ENCODE measurements around the gene HSPA1L. TPM values are rescaled to one million over a fixed set of nuclear protein-coding genes. Genes with fewer than 3 reads are reported as not detected.

HSPA1L gene
- total RNA-seq, 2 donors from 2014 or later, result 1.1 to 1.2 TPM

- Histone ChIP-seq H3K27me3 (replicated peaks; ENCODE audit: insufficient read depth) (no peaks in the 10 kb centered on the region), H3K9me3 (no peaks in the 10 kb centered on the region), H3K4me3 (no peak within 1 kb of the TSS), H3K27ac (no peak within 1 kb of the TSS), H3K4me1 (ENCODE audit: control insufficient read depth in 1 of 2, low read depth in 2 of 2) (peaks cover 2 to 8% of the 10 kb centered on the region in 2 donors), H3K36me3 (no peaks in the 10 kb centered on the region)
- TF ChIP-seq, protein P1, sequence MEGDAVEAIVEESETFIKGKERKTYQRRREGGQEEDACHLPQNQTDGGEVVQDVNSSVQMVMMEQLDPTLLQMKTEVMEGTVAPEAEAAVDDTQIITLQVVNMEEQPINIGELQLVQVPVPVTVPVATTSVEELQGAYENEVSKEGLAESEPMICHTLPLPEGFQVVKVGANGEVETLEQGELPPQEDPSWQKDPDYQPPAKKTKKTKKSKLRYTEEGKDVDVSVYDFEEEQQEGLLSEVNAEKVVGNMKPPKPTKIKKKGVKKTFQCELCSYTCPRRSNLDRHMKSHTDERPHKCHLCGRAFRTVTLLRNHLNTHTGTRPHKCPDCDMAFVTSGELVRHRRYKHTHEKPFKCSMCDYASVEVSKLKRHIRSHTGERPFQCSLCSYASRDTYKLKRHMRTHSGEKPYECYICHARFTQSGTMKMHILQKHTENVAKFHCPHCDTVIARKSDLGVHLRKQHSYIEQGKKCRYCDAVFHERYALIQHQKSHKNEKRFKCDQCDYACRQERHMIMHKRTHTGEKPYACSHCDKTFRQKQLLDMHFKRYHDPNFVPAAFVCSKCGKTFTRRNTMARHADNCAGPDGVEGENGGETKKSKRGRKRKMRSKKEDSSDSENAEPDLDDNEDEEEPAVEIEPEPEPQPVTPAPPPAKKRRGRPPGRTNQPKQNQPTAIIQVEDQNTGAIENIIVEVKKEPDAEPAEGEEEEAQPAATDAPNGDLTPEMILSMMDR (IDR thresholded peaks at IDR 0.05), result no peak
- DNase-seq (ENCODE audit: low spot score) (no peak), ATAC-seq (ENCODE audit: insufficient number of reproducible peaks, low FRiP score, low read depth) (no peak)
Measured at GRCh38 chr6:31762356-31762755, 52.7 kb downstream of the HSPA1L start, which contains the start of gene SAPCD1. Gene SAPCD1 (plus strand): TSS chr6:31762656. CDS start chr6:31763055, 399 bp downstream.

DNA sequence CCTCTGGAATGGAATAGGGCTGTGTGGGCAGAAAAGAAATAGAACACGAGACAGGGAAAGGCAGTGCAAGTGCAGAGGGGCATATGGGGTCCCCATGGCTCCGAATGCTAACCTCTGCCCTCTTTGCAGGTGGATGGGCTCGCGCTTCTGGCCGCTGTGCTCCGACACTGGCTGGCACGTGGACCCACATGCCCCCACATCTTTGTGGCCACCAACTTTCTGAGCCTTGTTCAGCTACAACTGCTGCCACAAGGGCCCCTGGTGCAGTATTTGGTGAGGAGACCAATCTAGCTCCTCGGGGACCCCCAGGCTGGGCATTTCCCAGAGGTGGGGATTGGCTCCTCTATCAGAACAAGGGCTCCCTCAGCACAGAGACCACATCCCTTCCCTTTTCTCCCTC is 53.7 kb downstream of the HSPA1L start:
- Histone ChIP-seq H3K27me3 (replicated peaks; ENCODE audit: insufficient read depth) (no peaks in the 10 kb centered on the region), H3K4me1 (ENCODE audit: control insufficient read depth in 1 of 2, low read depth in 2 of 2) (peaks cover 1 to 5% of the 10 kb centered on the region in 2 donors), H3K4me3 (no peak overlapping the region), H3K27ac (no peak overlapping the region), H3K9me3 (no peaks in the 10 kb centered on the region), H3K36me3 (no peaks in the 10 kb centered on the region)
- ATAC-seq (ENCODE audit: insufficient number of reproducible peaks, low FRiP score, low read depth) (no peak), DNase-seq (ENCODE audit: low spot score) (no peak)
- TF ChIP-seq, protein P1 (IDR thresholded peaks at IDR 0.05), result no peak

GRCh38 chr6:31760790-31761189 is 54.3 kb downstream of the HSPA1L start:
- Histone ChIP-seq H3K9me3 (no peaks in the 10 kb centered on the region), H3K4me3 (no peak overlapping the region), H3K27me3 (replicated peaks; ENCODE audit: insufficient read depth) (no peaks in the 10 kb centered on the region), H3K4me1 (ENCODE audit: control insufficient read depth in 1 of 2, low read depth in 2 of 2) (no peaks in the 10 kb centered on the region), H3K36me3 (no peaks in the 10 kb centered on the region), H3K27ac (no peak overlapping the region)
- DNase-seq (ENCODE audit: low spot score) (no peak), ATAC-seq (ENCODE audit: insufficient number of reproducible peaks, low FRiP score, low read depth) (no peak)
- TF ChIP-seq, protein P1 (IDR thresholded peaks at IDR 0.05), result no peak

Other genes with a start within 250 kb of the HSPA1L start
- gene LTA, start 243.0 kb downstream of the HSPA1L start, total RNA-seq, result not detected
- 1 to 10 TPM in 1 of 2 donors, under 1 TPM in 1; 0.71 to 3.2 TPM for gene TNF, start 239.7 kb downstream of the HSPA1L start, total RNA-seq
- gene LTB, start 232.9 kb downstream of the HSPA1L start, total RNA-seq, result not detected
- 10 to 100 TPM in 1 of 2 donors, 1 to 10 TPM in 1; 4.9 to 37.9 TPM for gene LST1, start 229.0 kb downstream of the HSPA1L start, total RNA-seq
- gene NCR3, start 222.3 kb downstream of the HSPA1L start, total RNA-seq, result not detected
- gene AIF1, start 200.0 kb downstream of the HSPA1L start, total RNA-seq, result 10 to 100 TPM; 21.5 to 39.6 TPM
- 100 to 1,000 TPM in 1 of 2 donors, 10 to 100 TPM in 1; 94.2 to 130 TPM for gene PRRC2A, start 194.6 kb downstream of the HSPA1L start, total RNA-seq
- 100 to 1,000 TPM; 154 to 182 TPM for gene BAG6, start 162.6 kb downstream of the HSPA1L start, total RNA-seq
- gene APOM, start 159.4 kb downstream of the HSPA1L start, total RNA-seq, result 1 to 10 TPM in 1 of 2 donors, not detected in 1; 2.2 TPM
- gene C6orf47, start 154.5 kb downstream of the HSPA1L start, total RNA-seq, result 10 to 100 TPM; 23.7 to 40.1 TPM
- gene GPANK1, start 150.3 kb downstream of the HSPA1L start, total RNA-seq, result 10 to 100 TPM; 15.0 to 19.2 TPM
- gene CSNK2B, start 149.2 kb downstream of the HSPA1L start, total RNA-seq, result 100 to 1,000 TPM; 175 to 202 TPM
- gene LY6G5B, start 145.3 kb downstream of the HSPA1L start, total RNA-seq, result 10 to 100 TPM in 1 of 2 donors, 1 to 10 TPM in 1; 9.6 to 24.3 TPM
- not detected for gene LY6G5C, start 134.2 kb downstream of the HSPA1L start, total RNA-seq
- 10 to 100 TPM; 49.3 to 52.8 TPM for gene ABHD16A, start 112.0 kb downstream of the HSPA1L start, total RNA-seq
- gene LY6G6F, start 108.4 kb downstream of the HSPA1L start, total RNA-seq, result not detected
- not detected for gene LY6G6D, start 99.9 kb downstream of the HSPA1L start, total RNA-seq
- not detected for gene LY6G6C, start 93.5 kb downstream of the HSPA1L start, total RNA-seq
- gene MPIG6B, start 91.9 kb downstream of the HSPA1L start, total RNA-seq, result not detected
- 100 to 1,000 TPM; 136 TPM for gene DDAH2, start 86.0 kb downstream of the HSPA1L start, total RNA-seq
- 100 to 1,000 TPM; 222 to 251 TPM for gene CLIC1, start 78.8 kb downstream of the HSPA1L start, total RNA-seq
- gene MSH5, start 75.3 kb downstream of the HSPA1L start, total RNA-seq, result 10 to 100 TPM in 1 of 2 donors, 1 to 10 TPM in 1; 5.7 to 10.5 TPM
- 10 to 100 TPM in 1 of 2 donors, not detected in 1; 13.3 TPM for gene SAPCD1, start 52.6 kb downstream of the HSPA1L start, total RNA-seq
- gene VWA7, start 38.0 kb downstream of the HSPA1L start, total RNA-seq, result under 1 TPM; 0.68 to 0.78 TPM
- gene VARS1, start 19.5 kb downstream of the HSPA1L start, total RNA-seq, result 10 to 100 TPM; 24.8 to 46.8 TPM
- 10 to 100 TPM; 21.2 to 40.1 TPM for gene LSM2, start 8.3 kb downstream of the HSPA1L start, total RNA-seq
- 100 to 1,000 TPM; 240 to 354 TPM for gene HSPA1A, start 260 bp upstream of the HSPA1L start, total RNA-seq
- gene HSPA1B, start 12.5 kb upstream of the HSPA1L start, total RNA-seq, result 100 to 1,000 TPM; 178 to 262 TPM
- 10 to 100 TPM; 26.0 to 35.2 TPM for gene NEU1, start 47.5 kb upstream of the HSPA1L start, total RNA-seq
- gene SLC44A4, start 63.7 kb upstream of the HSPA1L start, total RNA-seq, result 1 to 10 TPM in 1 of 2 donors, not detected in 1; 5.8 TPM
- gene EHMT2, start 82.4 kb upstream of the HSPA1L start, total RNA-seq, result 10 to 100 TPM; 19.5 to 33.2 TPM
- gene ZBTB12, start 86.8 kb upstream of the HSPA1L start, total RNA-seq, result 1 to 10 TPM in 1 of 2 donors, not detected in 1; 1.6 TPM
- 10 to 100 TPM; 13.8 to 40.2 TPM for gene C2, start 112.4 kb upstream of the HSPA1L start, total RNA-seq
- gene CFB, start 130.8 kb upstream of the HSPA1L start, total RNA-seq, result 100 to 1,000 TPM in 1 of 2 donors, 10 to 100 TPM in 1; 55.2 to 142 TPM
- 10 to 100 TPM; 62.4 to 69.3 TPM for gene NELFE, start 143.7 kb upstream of the HSPA1L start, total RNA-seq
- gene SKIC2, start 143.9 kb upstream of the HSPA1L start, total RNA-seq, result 10 to 100 TPM; 37.7 to 73.0 TPM
- gene DXO, start 156.9 kb upstream of the HSPA1L start, total RNA-seq, result 10 to 100 TPM; 14.1 to 45.4 TPM
- 100 to 1,000 TPM in 1 of 2 donors, 10 to 100 TPM in 1; 30.2 to 162 TPM for gene C4A, start 166.8 kb upstream of the HSPA1L start, total RNA-seq
- gene C4B, start 199.5 kb upstream of the HSPA1L start, total RNA-seq, result 100 to 1,000 TPM in 1 of 2 donors, 10 to 100 TPM in 1; 44.3 to 108 TPM
- 1 to 10 TPM in 1 of 2 donors, not detected in 1; 2.4 TPM for gene CYP21A2, start 223.1 kb upstream of the HSPA1L start, total RNA-seq

Measured in thoracic aorta (tissue), 2 donors.